ENCODE results near the gene FSIP2.

Gene FSIP2, protein sequence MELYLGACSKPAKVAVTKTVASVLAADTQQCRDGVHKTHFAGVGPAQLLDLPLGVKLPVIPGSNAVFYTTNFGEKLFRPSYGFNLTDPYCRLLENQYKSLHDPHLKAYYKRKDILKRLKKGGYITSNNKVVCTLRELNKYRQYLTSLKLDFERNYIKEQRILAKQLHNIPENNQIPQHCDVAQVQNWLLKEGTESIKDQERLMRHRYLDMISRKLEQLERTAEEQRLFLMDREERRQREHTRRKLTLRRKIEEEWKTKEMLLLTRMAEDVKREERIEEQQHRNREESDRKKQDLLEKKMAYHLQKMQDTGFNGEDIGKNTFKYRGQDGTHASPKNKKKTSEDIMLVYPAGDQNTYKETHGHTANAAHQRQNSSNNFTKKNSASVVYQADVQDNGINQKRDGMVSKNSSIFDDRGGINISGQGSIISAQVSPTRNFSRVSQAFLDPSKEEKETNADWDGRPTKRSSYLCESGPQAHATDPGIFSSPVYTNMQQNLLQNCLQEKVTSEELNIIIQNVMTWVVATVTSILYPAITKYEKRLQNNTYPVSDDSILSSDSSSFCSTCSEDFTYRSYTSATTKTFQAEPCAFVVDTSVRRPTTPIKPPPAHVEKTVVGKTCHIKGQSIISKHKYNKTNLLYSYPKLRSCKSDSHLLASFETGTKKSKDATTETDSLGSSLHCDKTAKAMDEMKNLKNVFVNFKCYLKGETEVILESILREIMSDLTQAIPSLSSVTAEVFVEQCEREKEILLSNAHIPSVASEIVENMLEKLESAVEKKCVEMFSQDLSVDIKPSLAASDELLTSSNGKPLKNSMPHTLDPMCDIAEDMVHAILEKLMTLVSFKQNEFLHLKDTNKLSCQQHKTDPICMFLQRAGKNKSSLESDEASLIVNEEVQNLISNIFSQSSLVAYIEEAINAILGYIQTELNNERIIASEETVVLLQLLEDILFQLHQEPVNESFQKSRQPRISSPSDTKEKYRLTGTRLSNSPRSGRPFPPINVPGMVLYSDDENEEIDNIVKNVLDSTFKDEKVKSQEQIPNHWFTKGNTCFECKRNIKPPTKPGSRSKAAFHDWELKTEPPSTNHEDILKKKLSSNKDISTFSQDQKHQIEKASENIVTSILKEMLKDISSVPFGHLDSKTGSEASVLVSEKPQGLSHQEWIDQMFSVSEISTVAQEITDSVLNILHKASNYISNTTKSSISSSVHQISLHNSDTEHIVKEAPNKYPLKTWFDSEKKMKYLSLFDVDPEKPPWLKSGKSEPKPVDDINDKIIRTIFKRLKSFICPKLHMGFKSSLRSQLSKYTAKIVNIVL (N-terminal part only)

DNA sequence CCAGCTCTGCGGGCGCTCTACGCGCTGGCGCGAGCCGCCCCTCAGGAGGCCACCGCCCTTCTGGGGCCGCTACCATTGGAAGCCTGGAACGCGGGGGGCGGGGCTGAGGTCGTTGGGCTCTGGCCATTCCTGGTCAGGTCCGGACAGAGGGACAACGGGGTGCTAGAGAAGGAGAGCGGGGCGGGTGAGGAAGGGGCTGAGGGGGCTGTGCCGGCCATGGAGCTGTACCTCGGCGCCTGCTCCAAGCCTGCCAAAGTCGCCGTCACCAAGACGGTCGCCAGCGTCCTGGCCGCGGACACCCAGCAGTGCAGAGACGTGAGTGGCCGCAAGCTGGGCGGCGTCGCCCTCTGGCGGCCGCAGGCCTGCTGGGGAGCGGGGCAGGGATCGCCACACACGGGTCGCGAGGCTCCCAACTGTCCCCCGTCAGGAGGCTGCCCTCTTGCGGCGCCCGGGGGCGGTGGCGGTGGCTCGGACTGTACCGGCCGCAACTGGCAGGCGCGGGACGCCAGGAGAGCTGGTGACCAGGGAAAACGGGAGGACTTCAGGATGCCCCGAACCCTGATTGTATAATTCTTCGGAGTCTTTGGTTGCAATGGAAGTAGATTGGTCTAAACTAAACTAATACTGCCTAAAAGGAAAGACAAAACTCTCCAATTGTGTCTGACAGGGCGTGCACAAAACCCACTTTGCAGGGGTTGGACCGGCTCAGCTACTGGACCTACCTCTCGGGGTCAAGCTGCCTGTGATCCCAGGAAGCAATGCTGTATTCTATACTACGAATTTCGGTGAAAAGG, at the start of gene FSIP2:
Gene FSIP2 (plus strand): TSS at position 126 of the 794 bp plus-strand sequence. CDS start 91 bp downstream, at position 217.
- peak; percentile 67 for DNase-seq (ENCODE audit: low read depth)
- TF ChIP-seq, protein P1, sequence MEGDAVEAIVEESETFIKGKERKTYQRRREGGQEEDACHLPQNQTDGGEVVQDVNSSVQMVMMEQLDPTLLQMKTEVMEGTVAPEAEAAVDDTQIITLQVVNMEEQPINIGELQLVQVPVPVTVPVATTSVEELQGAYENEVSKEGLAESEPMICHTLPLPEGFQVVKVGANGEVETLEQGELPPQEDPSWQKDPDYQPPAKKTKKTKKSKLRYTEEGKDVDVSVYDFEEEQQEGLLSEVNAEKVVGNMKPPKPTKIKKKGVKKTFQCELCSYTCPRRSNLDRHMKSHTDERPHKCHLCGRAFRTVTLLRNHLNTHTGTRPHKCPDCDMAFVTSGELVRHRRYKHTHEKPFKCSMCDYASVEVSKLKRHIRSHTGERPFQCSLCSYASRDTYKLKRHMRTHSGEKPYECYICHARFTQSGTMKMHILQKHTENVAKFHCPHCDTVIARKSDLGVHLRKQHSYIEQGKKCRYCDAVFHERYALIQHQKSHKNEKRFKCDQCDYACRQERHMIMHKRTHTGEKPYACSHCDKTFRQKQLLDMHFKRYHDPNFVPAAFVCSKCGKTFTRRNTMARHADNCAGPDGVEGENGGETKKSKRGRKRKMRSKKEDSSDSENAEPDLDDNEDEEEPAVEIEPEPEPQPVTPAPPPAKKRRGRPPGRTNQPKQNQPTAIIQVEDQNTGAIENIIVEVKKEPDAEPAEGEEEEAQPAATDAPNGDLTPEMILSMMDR (IDR thresholded peaks at IDR 0.05; ENCODE audit: control insufficient read depth, extremely low read depth, insufficient read depth): peak; percentile 99
- H3K4me3 ChIP-seq (ENCODE audit: low read depth, low read length): peak within 1 kb of the TSS; percentile 49

DNA sequence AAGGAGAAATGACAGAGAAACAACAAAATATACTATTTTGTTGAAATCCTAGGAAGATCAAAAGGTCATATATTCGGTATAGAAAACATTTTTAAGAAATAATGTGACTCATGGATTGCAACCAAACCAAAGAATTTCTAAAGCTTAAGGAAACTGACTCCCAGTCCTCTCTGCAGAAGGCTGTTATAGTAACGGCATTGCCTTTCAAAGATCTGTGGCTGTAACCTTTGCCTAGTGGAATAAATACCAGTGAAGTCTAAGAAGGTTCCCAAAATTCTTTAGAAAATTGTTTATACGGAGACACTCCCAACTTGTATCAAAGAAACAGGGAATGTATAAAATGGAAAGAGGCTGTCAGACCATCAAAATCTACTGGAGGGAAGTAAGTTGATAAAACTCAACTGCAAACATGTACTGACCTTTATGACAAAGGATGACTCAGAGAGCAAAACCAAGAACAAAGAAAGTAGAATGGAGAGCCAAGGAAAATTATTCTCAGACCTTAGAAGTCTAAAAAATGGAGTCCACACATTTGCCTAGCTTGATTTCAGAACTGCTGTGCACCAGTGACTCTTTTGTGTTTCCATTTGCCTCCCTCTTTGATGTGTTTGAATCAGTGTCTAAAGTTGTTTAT, 48.6 kb upstream of the FSIP2 start:
- no peak overlapping the region for H3K4me3 ChIP-seq (ENCODE audit: low read depth, low read length)
- TF ChIP-seq, protein P1 (IDR thresholded peaks at IDR 0.05; ENCODE audit: control insufficient read depth, extremely low read depth, insufficient read depth): no peak
- no peak for DNase-seq (ENCODE audit: low read depth)

DNA sequence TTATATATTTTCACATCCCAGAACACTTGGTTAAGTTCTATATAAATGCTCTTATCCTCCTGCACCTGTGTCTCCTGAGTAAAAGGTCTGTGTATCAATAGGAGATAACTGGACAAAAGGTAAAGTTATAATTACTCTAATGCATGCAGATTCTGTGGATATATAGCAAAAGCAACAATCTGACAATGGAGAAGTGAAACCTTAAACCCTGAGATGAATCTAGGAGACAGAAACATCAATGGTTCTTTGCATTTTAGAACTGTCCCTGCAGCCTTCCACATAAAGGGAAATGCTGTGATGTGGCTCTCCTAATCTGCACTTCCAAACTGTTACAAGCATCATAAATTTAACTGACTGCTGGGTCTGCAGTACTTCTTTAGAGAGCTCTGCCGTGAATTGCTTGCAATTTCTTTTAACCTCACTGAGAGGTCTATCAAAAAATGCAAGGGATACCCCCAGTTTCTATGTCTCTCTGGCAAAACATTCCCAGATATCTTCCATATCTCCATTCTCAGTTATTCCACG, 42.8 kb upstream of the FSIP2 start:
- TF ChIP-seq, protein P1 (IDR thresholded peaks at IDR 0.05; ENCODE audit: control insufficient read depth, extremely low read depth, insufficient read depth): no peak
- no peak overlapping the region for H3K4me3 ChIP-seq (ENCODE audit: low read depth, low read length)
- no peak for DNase-seq (ENCODE audit: low read depth)

DNA sequence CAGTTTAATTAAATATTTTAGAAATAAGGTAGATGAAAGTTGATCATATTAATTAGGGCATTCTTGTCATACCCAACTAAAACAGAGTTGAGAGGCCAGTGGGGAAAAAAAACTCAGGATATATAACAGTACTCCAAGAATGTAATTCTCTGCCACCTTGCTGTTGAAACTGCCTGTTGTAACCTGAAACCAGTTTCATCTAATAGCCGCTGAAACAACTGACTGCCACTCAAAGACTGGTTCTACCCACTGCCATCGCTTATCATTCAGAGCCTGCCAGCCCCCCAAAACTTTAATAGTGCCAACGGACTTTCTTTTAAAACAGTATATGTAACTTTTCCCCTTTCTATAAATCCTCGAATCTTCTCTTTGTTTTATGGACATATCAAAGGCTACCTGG, 37.7 kb upstream of the FSIP2 start:
- DNase-seq (ENCODE audit: low read depth): no peak
- TF ChIP-seq, protein P1 (IDR thresholded peaks at IDR 0.05; ENCODE audit: control insufficient read depth, extremely low read depth, insufficient read depth): no peak
- no peak overlapping the region for H3K4me3 ChIP-seq (ENCODE audit: low read depth, low read length)

DNA sequence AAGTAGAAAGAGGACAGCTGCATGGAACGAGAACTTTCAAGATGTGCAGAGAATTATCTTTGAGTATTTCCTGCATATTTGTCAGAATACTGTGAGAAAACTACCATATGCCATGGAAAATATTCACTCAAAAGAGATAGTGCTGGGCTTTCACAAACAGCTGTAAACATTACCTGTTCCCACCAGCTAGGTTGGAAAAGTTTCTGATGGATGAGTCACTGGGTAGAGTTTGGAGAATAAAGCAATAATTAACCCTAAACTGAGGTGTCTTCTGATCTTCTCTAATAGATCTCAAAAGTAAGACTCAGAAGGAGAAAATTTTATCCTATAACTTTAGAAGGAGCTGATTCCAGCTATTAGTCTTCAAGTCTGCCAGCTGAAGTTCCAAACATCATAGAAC, 3.9 kb upstream of the FSIP2 start:
- DNase-seq (ENCODE audit: low read depth): no peak
- TF ChIP-seq, protein P1 (IDR thresholded peaks at IDR 0.05; ENCODE audit: control insufficient read depth, extremely low read depth, insufficient read depth): no peak
- no peak overlapping the region for H3K4me3 ChIP-seq (ENCODE audit: low read depth, low read length)

Measured in LNCaP clone FGC (cell line).